HG03575 (cell line): ENCODE measurements around the gene C17orf50.
"Not testable (repeated sequence)": the region's sequence is repeated elsewhere in the genome, so short reads cannot be mapped to it uniquely, and the experiment has no call there.

Experiments used
- ATAC-seq: cut with Tn5 transposase; IDR thresholded peaks from one replicate; pipeline ENCODE4 v1.9.1; 2021; ENCODE audit not compliant: unreplicated experiment, insufficient number of reproducible peaks, low FRiP score; ENCODE audit errors: extremely low read depth

The C17orf50 gene

DNA sequence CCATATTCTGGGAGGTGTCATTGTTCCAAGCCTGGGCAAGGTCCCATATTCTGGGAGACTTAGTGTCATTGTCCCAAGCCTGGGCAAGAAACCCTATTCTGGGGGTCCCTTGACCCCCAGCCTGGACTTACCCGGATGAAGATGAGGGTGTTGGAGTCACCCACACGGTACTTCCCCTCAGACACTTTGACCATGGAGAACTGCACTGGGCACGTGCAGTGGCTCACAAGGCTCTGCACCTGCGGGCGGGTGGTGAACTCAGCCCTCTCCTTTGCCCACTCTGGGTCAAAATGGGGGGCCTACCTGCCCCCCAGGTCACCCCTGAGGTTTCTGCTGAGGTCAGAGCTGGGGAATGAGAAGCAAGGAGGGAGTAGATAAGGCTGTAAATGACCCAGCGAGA, 11.7 kb upstream of the C17orf50 start:
- no peak for ATAC-seq

DNA sequence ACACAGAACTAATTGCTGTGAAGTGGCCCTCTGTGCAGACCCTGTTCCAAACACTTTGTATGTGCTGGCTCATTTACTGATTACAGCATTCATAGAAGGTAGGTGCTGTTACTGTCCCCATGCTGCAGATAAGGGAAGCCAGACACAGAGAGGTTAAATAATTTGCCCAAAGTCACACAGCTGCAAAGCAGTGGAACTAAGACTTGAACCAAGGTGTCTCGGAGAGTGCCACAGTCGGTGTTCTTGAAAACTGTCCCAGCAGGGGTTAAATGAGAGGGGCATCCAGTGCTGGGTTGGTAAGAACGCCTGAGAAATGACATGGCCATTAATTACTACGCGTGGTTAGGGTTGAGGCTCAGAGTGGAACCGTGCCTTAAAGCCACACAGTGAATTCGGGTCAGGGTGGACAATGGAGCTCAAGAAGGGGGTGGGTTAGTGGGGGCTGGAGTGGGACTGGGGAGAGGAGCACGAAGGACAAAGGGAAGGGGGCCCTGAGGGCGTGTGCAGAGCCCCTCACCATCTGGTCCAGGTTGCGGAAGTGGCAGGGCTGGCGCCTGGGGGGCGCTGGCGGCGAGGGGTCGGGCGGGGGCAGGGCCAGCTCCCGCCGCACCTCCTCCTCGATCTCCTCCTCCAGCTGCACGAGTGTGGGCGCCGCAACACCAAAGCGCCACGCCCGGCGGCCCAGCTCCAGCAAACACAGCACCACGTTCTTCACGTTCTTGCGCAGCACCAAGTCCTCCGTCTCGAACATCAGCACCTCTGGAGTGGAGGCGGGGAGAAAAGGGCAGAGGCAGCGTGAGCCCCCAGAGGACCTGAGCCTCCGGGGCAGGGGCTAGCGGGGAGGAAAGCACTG, 10.9 kb upstream of the C17orf50 start:
- ATAC-seq, result no peak

DNA sequence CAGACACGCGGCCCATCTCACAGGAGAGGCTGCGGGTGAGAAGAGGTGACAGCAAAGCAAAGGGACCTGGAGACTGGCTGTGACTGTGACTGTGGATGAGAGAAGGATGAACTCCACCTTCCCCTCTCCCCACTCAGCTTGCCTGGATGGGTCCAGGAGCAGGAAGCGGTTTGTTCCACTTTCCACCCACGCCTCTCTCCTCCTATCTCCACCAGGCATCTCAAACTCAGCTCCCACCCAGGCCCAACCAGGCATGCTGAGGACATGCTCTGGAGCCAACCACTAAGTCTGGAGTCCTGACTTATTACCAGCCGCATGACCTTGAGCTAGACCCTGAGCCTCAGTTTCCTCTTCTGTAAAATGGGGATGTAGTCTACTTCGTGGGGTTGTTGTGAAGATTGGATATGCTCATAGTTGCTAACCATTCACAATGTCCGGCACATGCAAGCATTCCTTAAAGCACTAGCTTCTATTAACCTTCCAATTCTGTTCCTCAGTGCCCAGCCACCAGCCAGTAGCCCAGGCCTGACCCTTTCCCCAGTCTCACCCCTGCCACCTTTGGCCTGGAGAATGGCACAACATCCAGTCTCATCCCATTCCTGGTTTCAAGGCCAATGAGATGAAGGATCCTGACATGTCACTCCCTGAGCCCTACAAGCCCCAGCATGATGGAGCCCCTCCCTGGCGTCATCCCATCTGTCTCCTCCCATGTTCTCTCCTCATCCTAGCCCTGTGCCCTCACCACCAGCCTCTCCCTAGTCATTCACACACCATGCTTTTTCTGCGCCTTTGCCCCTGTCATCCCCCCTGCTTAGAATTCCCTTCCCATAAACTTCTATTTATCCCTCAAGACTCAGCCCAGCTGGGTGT, 9.9 kb upstream of the C17orf50 start:
- no peak for ATAC-seq

DNA sequence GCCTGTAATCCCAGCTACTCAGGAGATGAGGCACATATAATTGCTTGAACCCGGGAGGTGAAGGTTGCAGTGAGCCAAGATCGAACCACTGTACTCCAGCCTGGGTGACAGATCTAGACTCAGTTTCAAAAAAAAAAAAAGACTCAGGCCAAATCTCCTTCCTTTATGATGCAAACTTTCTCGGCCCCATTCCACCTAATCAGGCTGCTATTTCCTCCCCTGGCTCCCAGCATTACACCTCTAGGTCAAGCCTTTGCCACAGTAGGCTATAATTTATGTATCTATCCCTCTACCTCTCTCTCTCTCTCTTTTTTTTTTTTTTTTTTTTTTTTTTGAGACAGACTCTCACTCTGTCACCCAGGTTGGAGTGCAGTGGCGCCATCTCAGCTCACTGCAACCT, 9.1 kb upstream of the C17orf50 start:
- ATAC-seq, result not testable (repeated sequence)

DNA sequence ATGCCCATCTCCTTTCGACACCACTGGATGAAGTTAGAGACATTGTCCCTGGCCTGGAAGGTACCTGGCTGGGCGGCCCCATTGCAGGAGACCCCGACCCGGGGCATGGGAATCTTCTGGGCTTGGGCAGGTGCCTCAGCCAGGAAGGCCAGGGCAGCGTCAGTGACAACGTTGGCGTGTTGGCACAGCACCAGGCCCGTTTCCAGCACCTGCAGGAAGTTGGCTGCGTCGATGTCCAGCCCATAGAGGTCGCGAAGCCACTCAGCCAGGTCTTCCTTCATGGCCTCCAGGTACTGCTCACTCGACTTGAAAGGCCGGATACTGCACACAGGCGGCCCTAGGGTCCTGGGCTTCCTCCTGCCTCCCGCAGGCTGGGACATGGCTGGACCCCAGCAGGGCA, 8.2 kb upstream of the C17orf50 start:
- ATAC-seq, result no peak

DNA sequence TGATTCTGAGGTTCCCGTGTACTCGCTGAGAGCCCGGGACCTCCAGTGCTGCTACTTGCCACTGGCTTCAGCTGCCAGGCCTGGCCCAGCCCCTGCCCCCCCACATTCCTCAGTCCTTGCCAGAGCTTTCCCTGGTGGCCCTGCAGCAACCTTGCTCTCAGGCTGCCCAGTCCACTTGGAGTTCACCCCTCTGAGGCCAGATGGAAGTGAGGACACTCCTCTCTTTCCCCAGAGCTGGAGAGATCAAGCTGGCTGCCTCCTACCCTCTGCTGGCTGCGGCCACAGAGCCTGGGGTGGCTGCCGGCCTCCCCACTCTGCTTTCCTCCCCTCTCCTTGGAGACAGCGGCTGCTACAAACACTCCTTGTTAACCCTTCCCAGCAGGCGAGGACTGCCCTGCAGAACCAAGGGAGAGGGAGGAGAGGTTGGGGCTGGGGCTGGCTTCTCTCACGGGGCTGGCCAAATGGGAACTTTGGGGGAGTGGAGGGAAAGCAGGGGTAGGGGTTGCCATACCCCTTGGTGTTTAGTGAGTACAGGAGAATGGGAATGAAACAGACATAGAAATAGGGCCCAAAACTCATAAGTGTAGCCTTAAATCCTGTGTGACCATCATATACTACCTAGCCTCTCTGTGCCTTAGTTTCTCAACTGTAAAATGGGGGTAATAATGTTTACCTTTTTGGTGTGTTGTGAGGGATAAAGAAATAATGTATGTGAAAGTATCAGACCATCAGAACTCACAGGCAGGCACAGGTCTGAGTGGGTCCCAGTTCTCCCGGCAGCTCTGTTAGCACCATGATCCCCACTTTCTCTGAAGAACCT, 7.5 kb upstream of the C17orf50 start, which contains the start of gene GAS2L2:
TSS of gene GAS2L2 (minus strand) at position 295 of the 820 bp plus-strand sequence. CDS start 389 bp downstream, outside the sequence.
- ATAC-seq, result no peak

DNA sequence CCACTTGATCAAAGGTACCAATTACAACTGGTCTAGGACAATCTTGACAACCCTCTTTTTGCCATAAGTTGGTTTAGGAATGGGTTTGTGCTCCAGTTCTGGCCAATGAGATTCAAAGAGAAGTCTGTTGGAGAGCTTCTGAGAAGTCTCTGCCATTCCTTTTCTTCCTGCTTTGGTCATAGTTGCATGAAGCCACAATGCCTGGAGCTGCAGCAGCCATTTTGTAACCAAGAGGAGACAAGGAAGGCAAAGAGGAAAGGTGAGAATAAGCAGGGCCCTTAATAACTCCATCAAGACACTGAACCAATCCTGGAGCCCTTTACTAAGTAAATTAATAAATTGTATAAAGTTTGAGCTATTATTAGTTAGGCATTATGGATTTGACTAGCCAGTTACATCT, 3.4 kb upstream of the C17orf50 start:
- no peak for ATAC-seq

DNA sequence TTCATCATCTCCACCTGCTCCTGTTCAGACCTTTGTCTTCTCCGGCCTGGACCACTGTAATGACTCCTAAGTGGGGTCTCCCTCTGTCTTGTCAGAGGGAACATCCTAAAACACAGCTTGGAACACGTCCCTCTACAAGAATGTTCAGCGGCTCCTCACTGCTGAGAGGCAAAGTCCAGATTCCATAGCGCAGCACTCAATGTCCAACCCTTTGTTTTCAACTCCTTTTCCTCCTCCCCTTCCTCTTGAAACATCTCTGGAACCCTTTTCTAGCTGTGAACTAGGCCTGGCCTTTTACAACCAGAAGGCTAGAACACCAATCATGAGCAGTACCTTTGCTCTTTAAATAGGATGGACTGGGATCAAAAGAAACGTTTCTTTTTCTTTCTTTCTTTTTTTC, 914 bp downstream of the C17orf50 start:
- no peak for ATAC-seq

DNA sequence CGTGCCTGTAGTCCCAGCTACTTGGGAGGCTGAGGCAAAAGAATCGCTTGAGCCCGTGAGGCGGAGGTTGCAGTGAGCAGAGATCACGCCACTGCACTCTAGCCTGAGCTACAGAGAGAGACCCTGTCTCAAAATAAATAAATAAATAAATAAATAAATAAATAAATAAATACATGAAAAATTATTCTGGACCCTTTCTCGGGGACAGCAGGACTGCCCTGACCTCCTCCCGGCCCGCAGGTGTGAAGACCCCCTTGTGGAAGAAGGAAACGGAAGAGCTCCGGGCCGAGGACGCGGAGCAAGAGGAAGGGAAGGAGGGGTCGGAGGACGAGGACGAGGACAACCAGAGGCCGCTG, 3.1 kb downstream of the C17orf50 start:
- ATAC-seq, result no peak

DNA sequence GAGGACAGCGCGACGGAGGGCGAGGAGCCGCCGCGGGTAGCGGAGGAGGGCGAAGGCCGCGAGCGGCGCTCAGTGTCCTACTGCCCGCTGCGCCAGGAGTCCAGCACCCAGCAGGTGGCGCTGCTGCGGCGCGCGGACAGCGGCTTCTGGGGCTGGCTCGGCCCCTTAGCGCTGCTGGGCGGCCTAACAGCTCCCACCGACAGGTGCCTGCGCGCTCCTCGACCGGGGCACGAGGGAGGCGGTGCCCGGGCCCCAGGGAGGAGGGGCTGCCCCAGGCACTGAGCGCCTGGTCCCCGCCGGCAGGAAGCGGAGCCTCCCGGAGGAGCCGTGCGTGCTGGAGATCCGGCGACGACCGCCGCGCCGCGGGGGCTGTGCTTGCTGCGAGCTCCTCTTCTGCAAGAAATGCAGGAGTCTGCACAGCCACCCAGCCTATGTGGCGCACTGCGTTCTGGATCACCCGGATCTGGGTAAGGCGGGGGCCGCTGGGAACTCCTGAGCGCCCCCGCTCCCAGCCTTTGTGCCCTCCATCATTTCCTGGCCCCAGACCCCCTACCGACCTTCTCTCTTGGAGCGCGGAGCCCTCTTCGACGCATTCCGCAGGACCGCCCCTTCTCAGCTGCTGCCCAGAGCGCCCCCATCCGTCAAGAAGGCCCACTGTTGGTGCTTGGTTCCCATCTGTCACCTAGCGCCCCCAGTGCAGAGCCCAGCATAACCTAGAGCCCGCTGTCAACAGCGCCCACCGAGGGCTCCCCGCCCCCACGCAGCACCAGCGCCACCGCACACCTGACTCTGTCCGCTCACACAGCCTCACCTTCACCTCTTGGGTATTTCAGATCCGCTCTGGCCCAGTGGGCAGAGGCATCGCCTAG, 3.7 kb downstream of the C17orf50 start:
- ATAC-seq, result no peak

DNA sequence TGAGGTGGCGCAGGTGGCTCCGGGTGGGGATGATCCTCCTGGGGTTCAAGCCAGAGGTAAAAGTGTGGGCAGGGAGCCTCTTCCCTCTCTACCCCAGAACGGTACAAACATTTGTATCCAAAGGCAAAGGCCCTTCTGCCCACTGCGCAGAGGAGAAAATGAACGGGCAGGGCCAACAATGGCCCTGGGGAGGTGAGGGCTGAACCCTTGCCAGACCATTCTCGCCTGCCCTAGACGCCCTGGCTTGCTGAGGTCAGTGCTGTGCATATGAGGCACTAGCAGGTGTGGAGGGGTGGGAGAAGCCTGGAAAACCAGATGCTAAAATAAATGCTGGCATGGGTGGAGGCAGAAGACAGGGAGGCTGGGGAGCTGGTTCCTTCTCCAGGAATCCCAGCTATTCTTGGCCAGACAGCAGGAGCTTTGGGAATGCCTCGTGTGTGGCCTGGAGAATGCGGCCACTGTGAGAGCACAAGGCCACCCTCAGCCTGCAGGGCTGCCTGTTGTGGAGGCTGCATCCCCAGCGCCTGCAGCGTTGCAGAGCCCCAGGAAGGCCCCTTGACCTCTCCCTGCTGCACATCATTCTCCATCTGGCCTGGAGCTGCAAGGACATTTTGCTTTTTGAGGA, 4.5 kb downstream of the C17orf50 start:
- no peak for ATAC-seq

DNA sequence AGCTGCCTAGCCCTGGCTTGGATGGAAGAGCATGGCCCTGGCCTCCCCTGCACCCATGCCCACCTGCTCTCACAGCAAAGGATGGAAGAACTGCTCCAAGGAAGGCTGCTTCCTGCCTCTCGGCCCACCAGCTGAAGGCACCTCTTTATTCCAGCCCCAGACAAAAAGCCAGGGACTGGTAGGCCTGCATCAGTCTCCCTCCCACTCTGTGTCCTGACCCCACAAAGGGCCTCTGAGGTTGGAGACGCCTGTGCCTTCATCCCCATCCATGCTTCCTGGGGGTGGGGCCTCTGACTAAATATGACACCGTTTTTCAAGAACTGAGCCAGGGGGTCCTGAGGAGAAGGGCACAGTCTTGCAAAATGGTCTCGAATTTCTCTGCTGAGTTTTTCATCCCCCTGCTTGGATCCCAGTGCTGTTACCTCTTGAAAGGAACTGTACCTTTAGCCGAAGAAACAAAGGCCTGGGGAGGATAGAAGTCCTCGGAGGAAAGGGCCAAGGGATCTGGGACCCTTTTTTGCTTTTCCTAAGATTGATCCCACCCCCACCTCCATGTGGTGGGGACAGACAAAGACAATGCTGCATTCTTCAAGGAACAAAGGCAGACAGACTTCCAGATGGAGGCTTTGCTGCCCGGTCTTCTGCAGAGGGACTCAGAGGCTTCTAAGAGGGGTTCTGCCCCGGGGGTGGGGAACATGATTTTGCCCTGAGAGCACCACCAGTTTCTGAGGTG, 5.2 kb downstream of the C17orf50 start:
- no peak for ATAC-seq

DNA sequence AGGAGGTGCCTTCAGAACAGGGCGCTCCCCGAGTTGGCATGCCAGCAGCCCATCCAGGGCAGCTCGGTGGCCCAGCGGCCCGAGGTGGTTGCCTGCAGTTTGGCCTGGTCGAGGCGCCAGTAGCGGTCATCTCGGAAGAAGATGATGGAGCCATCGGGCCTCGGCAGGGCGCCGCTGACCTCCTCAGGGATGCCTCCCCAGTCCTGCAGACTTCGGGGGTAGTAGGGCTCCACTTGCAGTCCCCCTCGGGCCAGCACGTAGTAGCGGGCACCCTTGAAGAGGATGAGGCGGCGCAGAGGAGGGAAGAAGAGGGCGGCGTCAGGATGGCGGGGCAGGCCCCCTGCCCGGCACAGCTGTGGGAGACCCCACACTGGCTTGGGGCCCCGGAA, 5.8 kb downstream of the C17orf50 start:
- no peak for ATAC-seq

DNA sequence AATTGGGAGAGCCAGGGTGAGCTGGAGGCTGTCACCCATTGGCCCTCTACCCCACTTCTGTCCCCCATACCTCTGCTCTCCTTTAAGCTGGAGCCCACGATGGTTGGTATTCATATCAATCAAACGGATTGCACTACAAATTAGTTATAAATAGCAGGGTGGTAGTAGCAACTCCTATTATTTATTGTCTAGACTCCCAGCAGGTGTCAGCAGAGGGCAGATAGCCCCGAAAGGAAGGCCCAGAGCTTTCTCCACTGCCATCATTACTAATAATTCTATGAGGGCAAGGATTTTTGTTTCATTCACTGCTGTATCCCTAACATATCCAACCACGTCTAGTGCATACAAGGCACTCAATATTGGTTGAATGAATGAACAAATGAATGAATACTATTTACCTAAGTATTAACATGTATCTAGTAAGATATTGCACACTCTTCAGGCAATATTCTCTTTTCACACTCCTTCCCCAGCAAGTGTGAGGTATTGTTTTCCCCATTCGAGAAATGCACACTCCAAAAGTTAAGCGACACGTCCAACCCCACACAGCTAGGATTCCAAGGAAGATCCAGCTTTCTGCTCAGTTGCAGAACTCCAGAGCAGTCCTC, 6.3 kb downstream of the C17orf50 start:
- no peak for ATAC-seq

DNA sequence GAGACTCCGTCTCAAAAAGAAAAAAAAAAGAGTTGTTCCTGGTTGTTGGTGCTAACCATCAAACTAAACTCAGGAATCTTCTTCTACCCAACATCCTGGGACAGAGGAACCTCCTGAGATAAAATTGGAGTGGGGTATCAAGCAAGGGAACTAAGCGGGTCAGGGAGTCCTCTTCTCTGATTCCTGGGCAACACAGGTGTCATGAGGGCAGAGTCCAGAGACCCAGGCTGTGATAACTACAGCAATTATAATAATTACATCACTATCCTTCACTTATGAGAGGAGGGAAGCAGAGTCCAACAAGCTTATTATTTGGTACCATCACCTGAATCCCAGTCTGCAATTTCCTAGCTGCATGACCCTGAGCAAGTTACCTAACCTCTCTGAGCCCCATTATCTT, 8.1 kb downstream of the C17orf50 start:
- ATAC-seq, result no peak

DNA sequence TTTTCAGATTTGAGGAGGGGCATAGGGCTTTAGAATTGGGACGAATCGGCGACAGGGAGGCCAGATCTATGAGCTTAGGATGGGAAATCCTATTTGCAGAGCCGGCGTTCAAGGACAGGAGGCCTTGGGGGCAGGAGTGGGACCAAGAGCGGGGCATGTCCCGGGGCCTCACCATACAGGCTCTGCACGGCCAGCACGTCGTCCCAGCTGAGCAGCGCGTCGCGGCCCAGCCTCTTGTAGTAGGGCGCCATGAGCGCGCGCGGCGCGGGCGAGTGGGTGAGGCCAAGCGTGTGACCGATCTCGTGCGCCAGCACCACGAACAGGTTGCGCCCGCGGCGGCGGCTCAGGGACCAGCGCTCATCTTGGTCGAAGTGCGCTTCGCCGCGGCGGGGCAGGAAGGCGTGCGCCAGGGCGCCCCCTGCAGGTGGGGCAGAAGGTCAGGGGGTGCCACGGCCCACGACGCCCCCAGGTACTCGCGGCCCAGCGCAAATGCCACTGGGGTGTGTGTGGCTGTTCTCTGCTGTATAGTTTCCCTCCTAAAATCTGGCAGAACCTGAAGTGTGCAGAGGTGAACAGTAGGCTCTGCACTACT, 9.3 kb downstream of the C17orf50 start:
- no peak for ATAC-seq

DNA sequence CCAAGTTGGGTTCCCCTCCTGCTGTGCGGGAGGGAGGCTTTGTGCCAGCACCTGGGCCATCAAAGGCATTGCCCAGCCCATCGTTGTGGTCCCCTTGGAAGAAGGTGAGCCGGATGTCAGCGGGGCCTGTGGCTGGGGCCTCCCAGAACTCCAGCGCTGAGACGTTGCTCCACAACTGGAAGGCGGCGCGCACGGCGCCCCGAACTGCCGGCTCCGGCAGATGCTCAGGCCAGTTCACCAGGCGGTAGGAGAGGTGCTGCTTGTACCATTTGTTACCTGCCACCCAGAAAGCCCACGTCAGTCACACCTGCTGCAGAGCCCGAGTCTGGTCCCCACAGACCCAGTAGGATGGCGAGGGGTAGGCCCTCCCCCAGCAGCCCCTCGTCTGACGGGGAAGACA, 12.4 kb downstream of the C17orf50 start:
- no peak for ATAC-seq
